Measurements from ENCODE around the gene NFYB. TPM values are rescaled to one million over a fixed set of nuclear protein-coding genes. Genes with fewer than 3 reads are reported as not detected.

The NFYB gene
- total RNA-seq, 2 donors from 2014 or later, result 13.7 to 17.3 TPM

DNA sequence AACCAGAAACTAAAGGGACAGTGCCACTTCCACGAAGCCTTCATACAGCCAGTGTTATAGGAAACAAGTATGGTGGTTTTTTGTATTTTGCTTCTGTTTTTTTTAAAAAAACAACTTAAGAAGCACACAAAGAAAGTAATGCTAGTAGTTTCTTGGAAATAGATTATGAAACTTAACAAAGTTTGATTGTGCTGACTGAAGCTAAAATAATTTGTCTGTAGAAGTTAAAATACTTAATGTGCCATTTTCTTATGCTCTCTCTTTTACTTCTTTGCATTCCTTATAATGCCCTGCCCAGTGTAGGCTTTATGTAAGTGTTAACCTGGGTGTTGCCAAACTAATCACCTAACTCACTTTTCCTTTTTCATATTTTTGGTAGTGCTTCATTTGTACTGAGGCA, 57.2 kb downstream of the NFYB start:
- intact Hi-C loops (cut with DNase I, micrococcal nuclease), result no loop called here
- DNase-seq (no peak), ATAC-seq (no peak)

DNA sequence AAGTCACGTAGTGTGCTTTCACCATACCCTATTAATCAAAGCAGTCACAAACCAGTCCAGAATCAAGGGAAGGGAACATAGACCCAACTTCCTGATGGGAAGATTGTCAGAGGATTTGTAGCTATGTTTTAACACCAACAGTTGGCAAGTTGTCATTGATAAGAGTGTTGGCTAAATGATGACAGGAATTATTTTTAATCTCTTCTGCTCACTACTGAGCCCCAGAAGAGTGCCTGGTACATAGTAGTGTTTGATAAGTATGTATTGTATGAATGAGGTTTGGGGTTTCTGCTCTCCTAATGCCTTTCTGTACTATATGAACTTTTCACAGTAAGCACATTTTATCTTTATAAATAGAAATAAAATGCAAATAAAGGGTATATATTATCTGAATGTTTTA, 59.0 kb downstream of the NFYB start:
- DNase-seq (no peak), ATAC-seq (no peak)
- intact Hi-C loops (cut with DNase I, micrococcal nuclease), result no loop called here

- no peak for DNase-seq
Observed at GRCh38 chr12:104073699-104074098, 64.3 kb downstream of the NFYB start.

DNA sequence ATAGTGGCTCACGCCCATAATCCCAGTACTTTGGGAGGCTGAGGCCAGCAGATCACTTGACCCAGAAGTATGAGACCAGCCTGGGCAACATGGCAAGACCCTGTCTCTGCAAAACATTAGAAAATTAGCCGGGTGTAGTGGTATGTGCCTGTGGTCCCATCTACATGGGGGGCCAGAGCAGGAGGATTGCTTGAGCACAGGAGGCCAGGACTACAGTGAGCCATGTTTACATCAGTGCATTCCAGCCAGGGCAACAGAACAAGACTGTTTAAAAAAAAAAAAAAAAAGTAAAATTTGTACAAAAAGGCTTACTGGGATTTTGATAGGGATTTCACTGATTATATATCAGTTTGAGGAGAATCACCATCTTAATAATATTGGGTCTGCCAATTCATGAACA, 65.9 kb downstream of the NFYB start:
- no peak for ATAC-seq
- DNase-seq, result no peak
- intact Hi-C loops (cut with DNase I, micrococcal nuclease), result no loop called here

More at GRCh38 chr12:104073699-104074098, 64.3 kb downstream of the NFYB start:
- intact Hi-C loops (cut with DNase I, micrococcal nuclease), result no loop called here
- no peak for ATAC-seq

Other genes with a start within 250 kb of the NFYB start
- 100 to 1,000 TPM; 440 to 482 TPM for gene HSP90B1, start 207.8 kb downstream of the NFYB start, total RNA-seq
- gene TDG, start 172.3 kb downstream of the NFYB start, total RNA-seq, result 10 to 100 TPM; 22.7 to 31.6 TPM
- 1 to 10 TPM; 1.9 to 5.0 TPM for gene GLT8D2, start 88.0 kb downstream of the NFYB start, total RNA-seq
- 10 to 100 TPM; 10.7 to 14.0 TPM for gene HCFC2, start 73.7 kb downstream of the NFYB start, total RNA-seq
- 10 to 100 TPM; 79.5 to 97.9 TPM for gene TXNRD1, start 77.6 kb upstream of the NFYB start, total RNA-seq
- gene EID3, start 165.5 kb upstream of the NFYB start, total RNA-seq, result 1 to 10 TPM; 2.4 to 2.5 TPM

Measured in left colon (tissue), 2 donors.